Measurements from ENCODE around the gene KCNH4. TPM values are rescaled to one million over a fixed set of nuclear protein-coding genes. Genes with fewer than 3 reads are reported as not detected.

Gene KCNH4
- total and polyA plus RNA-seq, 2 of the 13 experiments (the other 11 are each of a cell fraction or from before 2014, with no cell fraction given) = 0.01 to 0.09 TPM

DNA sequence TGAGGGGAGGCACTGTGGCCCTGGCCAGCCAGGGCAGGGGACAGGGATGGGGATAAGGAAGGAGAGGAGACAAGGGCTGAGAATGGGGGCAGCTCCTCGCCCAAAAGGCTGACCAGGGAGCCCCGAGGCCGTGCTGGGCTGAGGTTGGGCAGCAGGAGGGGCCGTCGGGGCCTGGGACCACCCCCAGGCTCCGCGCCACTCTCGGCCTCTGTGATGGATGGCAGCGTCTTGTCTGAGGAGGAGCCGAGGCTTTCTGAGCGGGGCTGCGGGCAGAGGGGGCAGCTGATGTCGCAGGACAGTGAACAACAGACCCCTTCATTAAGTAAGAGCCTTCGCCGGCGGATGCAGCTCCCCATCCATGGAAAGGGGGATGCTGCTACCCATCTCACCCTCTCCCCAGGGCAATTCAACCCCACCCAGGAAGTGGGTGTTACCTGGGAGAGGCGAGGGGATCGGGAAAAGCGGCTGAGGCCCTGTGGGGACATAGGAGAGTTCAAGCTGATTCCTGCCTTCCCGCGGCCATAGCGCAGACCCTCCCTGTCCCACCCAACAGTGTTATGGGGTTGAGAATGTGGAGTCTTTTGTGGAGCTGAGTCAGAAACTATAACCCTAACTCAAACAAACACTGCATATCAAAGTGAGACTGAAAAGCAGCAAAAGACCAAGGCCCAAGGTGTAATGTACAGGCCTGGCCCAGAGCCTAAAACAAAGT is 17.1 kb downstream of the KCNH4 start (continued):
- TF ChIP-seq, protein P1, sequence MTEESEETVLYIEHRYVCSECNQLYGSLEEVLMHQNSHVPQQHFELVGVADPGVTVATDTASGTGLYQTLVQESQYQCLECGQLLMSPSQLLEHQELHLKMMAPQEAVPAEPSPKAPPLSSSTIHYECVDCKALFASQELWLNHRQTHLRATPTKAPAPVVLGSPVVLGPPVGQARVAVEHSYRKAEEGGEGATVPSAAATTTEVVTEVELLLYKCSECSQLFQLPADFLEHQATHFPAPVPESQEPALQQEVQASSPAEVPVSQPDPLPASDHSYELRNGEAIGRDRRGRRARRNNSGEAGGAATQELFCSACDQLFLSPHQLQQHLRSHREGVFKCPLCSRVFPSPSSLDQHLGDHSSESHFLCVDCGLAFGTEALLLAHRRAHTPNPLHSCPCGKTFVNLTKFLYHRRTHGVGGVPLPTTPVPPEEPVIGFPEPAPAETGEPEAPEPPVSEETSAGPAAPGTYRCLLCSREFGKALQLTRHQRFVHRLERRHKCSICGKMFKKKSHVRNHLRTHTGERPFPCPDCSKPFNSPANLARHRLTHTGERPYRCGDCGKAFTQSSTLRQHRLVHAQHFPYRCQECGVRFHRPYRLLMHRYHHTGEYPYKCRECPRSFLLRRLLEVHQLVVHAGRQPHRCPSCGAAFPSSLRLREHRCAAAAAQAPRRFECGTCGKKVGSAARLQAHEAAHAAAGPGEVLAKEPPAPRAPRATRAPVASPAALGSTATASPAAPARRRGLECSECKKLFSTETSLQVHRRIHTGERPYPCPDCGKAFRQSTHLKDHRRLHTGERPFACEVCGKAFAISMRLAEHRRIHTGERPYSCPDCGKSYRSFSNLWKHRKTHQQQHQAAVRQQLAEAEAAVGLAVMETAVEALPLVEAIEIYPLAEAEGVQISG (CRISPR knock-in tag; IDR thresholded peaks at IDR 0.05) = no peak
- TF ChIP-seq ZNF484 (CRISPR knock-in tag; IDR thresholded peaks at IDR 0.05; ENCODE audit: borderline replicate concordance, low read depth) (no peak), ARHGAP35 (CRISPR knock-in tag; IDR thresholded peaks at IDR 0.05; ENCODE audit: borderline replicate concordance) (no peak), MBNL3 (CRISPR knock-in tag; conservative IDR thresholded peaks at IDR 0.05) (no peak), ZMYM2 (CRISPR knock-in tag; IDR thresholded peaks at IDR 0.05) (no peak)
- TF ChIP-seq, protein P2, sequence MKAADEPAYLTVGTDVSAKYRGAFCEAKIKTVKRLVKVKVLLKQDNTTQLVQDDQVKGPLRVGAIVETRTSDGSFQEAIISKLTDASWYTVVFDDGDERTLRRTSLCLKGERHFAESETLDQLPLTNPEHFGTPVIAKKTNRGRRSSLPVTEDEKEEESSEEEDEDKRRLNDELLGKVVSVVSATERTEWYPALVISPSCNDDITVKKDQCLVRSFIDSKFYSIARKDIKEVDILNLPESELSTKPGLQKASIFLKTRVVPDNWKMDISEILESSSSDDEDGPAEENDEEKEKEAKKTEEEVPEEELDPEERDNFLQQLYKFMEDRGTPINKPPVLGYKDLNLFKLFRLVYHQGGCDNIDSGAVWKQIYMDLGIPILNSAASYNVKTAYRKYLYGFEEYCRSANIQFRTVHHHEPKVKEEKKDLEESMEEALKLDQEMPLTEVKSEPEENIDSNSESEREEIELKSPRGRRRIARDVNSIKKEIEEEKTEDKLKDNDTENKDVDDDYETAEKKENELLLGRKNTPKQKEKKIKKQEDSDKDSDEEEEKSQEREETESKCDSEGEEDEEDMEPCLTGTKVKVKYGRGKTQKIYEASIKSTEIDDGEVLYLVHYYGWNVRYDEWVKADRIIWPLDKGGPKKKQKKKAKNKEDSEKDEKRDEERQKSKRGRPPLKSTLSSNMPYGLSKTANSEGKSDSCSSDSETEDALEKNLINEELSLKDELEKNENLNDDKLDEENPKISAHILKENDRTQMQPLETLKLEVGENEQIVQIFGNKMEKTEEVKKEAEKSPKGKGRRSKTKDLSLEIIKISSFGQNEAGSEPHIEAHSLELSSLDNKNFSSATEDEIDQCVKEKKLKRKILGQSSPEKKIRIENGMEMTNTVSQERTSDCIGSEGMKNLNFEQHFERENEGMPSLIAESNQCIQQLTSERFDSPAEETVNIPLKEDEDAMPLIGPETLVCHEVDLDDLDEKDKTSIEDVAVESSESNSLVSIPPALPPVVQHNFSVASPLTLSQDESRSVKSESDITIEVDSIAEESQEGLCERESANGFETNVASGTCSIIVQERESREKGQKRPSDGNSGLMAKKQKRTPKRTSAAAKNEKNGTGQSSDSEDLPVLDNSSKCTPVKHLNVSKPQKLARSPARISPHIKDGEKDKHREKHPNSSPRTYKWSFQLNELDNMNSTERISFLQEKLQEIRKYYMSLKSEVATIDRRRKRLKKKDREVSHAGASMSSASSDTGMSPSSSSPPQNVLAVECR (CRISPR knock-in tag; IDR thresholded peaks at IDR 0.05; ENCODE audit: borderline replicate concordance) = 0 out of 2 replicates have a peak, but pooled peaks have one; percentile 9
- TF ChIP-seq, protein P3, sequence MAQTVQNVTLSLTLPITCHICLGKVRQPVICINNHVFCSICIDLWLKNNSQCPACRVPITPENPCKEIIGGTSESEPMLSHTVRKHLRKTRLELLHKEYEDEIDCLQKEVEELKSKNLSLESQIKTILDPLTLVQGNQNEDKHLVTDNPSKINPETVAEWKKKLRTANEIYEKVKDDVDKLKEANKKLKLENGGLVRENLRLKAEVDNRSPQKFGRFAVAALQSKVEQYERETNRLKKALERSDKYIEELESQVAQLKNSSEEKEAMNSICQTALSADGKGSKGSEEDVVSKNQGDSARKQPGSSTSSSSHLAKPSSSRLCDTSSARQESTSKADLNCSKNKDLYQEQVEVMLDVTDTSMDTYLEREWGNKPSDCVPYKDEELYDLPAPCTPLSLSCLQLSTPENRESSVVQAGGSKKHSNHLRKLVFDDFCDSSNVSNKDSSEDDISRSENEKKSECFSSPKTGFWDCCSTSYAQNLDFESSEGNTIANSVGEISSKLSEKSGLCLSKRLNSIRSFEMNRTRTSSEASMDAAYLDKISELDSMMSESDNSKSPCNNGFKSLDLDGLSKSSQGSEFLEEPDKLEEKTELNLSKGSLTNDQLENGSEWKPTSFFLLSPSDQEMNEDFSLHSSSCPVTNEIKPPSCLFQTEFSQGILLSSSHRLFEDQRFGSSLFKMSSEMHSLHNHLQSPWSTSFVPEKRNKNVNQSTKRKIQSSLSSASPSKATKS (CRISPR knock-in tag; IDR thresholded peaks at IDR 0.05) = no peak

Data from HepG2 (cell line).